ENCODE data around the gene CTSF.
"Not testable (repeated sequence)": the region's sequence is repeated elsewhere in the genome, so short reads cannot be mapped to it uniquely, and the experiment has no call there.

DNA sequence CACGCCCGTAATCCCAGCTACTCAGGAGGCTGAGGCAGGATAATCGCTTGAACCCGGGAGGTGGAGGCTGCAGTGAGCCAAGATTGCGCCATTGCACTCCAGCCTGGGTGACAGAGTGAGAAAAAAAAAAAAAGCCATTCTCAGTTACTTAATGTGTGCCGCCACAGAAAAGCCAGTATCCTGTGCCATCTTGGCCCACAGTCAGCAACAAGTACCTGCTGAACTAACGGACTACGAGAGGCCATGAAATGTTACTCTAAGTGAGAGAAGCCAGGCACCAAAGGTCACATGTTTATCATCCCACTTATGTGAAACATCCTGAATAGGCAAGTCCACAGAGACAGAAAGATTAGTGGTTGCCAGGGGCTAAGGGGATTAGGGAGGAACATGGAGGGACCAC, 27.8 kb downstream of the CTSF start:
- TF ChIP-seq, protein P1, sequence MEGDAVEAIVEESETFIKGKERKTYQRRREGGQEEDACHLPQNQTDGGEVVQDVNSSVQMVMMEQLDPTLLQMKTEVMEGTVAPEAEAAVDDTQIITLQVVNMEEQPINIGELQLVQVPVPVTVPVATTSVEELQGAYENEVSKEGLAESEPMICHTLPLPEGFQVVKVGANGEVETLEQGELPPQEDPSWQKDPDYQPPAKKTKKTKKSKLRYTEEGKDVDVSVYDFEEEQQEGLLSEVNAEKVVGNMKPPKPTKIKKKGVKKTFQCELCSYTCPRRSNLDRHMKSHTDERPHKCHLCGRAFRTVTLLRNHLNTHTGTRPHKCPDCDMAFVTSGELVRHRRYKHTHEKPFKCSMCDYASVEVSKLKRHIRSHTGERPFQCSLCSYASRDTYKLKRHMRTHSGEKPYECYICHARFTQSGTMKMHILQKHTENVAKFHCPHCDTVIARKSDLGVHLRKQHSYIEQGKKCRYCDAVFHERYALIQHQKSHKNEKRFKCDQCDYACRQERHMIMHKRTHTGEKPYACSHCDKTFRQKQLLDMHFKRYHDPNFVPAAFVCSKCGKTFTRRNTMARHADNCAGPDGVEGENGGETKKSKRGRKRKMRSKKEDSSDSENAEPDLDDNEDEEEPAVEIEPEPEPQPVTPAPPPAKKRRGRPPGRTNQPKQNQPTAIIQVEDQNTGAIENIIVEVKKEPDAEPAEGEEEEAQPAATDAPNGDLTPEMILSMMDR (IDR thresholded peaks at IDR 0.05): not testable (repeated sequence)
- not testable (repeated sequence) for TF ChIP-seq POLR2AphosphoS5 (IDR thresholded peaks at IDR 0.05; ENCODE audit: insufficient read depth in 1 of 2, low read depth in 1 of 2)
